DLD1 (cell line): Measurements from ENCODE around the gene VPS37D.
"Not testable (repeated sequence)": the region's sequence is repeated elsewhere in the genome, so short reads cannot be mapped to it uniquely, and the experiment has no call there.

Experiments used
- in situ Hi-C: cut with HindIII; loops from 2 replicates; pipeline ENCODE4 v1.10.0; 2017; ENCODE audit warnings: low sequenced_read_pairs

Gene VPS37D

GRCh38 chr7:73645643-73646174, 21.9 kb upstream of the VPS37D start:
- in situ Hi-C loops = no loop called here

GRCh38 chr7:73646785-73647724, 20.6 kb upstream of the VPS37D start:
- in situ Hi-C loops = no loop called here

GRCh38 chr7:73647725-73648592, 19.7 kb upstream of the VPS37D start:
- in situ Hi-C loops = no loop called here

GRCh38 chr7:73648593-73649332, 18.9 kb upstream of the VPS37D start:
- in situ Hi-C loops = no loop called here

DNA sequence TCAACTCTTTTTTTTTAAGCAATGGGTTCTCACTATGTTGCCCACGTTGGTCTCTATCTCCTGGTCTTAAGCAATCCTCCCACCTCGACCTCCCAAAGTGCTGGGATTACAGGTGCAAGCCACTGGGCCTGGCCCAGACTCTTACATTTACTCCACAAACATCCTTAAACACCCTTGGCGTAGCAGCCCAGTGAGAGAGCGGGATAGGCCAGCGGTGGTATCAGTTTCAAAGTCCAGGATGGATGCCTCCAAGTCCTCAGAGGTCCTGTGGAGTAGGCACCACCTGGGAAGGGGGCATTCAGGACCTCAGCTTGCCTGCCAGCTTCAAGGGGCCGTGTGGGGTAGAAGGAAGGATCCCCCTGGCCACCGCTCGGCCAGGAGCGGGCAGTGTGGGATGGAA, 18.1 kb upstream of the VPS37D start:
- in situ Hi-C loops = no loop called here

DNA sequence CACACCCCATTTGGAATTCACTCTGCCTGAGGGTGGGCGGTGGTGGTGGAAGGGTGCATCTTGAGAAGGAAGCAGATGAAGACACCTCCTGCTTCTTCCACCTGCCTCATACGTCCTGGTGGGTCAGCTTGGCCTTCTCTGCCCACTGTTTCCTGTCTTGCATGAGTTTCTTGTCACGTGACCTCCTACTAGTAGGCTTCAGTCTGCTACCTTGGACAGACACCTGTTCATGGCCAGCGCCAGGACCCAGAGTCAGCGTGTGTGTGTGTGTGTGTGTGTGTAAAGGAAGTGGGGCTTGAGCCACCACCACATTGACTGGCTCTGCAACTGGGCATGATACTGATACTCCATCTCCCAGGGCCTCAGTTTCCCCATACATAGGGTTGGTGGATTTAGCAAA, 17.1 kb upstream of the VPS37D start:
- in situ Hi-C loops = no loop called here

- in situ Hi-C loops = no loop called here
These were observed 15.1 kb upstream of the VPS37D start for GRCh38 chr7:73652541-73652949.

GRCh38 chr7:73655309-73655708, 12.3 kb upstream of the VPS37D start:
- in situ Hi-C loops = not testable (repeated sequence)

- in situ Hi-C loops = no loop called here
These were observed 7.6 kb upstream of the VPS37D start for GRCh38 chr7:73659983-73660382.

GRCh38 chr7:73660594-73660993, 7.0 kb upstream of the VPS37D start:
- in situ Hi-C loops = not testable (repeated sequence)

GRCh38 chr7:73663033-73663432, 4.6 kb upstream of the VPS37D start:
- in situ Hi-C loops = no loop called here

DNA sequence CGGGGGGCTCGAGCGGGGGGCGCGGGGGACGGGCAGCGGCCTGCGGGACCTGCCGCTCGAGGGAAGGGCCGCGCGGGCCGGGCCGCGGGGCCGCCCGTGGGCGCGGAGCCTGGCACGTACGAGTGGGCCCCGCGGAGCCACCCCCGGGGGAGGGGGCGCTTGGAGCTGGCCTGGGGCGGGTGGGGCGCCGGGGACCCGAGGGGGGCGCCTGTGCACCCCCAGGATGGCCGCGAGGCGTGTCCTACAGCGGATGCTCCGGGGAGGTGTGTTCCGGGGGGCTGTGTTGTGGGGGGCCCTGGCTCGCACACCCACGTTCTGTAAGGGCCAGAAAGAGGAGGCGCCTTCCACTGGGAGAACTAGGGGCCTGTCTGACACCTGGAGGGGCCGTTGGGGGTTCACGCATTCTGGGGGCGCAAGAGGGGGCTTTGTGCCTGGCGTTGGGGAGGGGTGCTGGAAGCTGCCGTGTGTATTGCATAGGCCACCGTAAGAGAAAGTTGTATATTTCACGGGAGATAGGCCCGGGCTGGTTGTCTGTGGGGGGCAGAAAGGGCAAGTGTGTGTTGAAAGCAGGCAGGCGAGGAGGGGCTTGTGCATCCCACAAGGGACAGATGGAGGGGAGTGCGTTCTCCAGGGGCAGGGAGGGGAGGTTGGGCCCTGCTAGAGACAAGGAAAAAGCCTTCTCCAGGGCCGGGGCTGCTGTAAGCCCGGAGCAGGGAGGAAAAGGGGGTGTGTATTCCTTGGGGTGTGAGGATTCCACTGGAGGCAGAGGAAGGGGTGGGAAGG, 663 bp downstream of the VPS37D start:
- in situ Hi-C loops = no loop called here

- in situ Hi-C loops = no loop called here
These were observed 1.2 kb downstream of the VPS37D start for GRCh38 chr7:73668886-73669230.

- in situ Hi-C loops = no loop called here
These were observed 1.7 kb downstream of the VPS37D start for GRCh38 chr7:73669288-73669701.

GRCh38 chr7:73669858-73670385, 2.3 kb downstream of the VPS37D start:
- in situ Hi-C loops = loop anchor here (10.0 kb wide), 1 partner anchor 65 kb away; no protein-coding TSS in a partner anchor

DNA sequence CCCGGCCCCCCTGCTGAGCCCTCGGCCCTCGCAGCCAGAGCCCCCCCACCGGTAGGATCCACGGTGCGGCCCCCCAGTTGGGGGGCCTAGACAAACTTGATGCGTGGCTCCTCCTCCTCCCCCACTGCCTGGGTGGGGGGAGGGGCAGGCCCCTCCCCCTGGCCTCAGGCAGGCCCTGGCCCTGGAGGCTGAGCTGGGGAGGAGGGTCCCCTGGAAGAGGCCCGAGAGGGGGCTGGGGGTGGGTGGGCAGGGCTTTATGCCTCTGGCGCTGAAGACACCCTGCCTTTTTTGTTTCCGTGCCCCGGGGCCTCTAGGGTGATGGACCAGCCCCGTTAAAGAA, 3.7 kb downstream of the VPS37D start:
- in situ Hi-C loops = loop anchor here (10.0 kb wide), 1 partner anchor 66 kb away; no protein-coding TSS in a partner anchor

GRCh38 chr7:73671857-73672445, 4.3 kb downstream of the VPS37D start:
- in situ Hi-C loops = loop anchor here (10.0 kb wide), 1 partner anchor 67 kb away; no protein-coding TSS in a partner anchor

GRCh38 chr7:73674468-73675124, 7.0 kb downstream of the VPS37D start:
- in situ Hi-C loops = loop anchor here (10.0 kb wide), 1 partner anchor 70 kb away; no protein-coding TSS in a partner anchor

DNA sequence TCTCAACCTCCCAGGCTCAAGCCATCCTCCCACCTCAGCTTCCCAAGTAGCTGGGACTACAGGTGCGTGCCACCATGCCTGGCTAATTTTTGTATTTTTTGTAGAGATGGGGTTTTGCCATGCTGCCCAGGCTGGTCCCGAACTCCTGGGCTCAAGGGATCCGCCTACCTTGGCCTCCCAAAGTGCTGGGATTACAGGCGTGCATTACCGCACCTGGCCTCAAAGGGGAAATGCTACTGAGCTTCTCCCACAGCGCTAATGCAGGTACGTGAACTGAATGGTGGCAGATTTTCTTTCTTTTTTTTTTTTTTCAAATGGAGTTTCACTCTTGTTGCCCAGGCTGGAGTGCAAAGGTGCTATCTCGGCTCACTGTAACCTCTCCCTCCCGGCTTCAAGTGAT, 8.4 kb downstream of the VPS37D start:
- in situ Hi-C loops = loop anchor here (10.0 kb wide), 1 partner anchor 71 kb away; no protein-coding TSS in a partner anchor
